ENCODE measurements around the gene AKNAD1.

Gene AKNAD1

DNA sequence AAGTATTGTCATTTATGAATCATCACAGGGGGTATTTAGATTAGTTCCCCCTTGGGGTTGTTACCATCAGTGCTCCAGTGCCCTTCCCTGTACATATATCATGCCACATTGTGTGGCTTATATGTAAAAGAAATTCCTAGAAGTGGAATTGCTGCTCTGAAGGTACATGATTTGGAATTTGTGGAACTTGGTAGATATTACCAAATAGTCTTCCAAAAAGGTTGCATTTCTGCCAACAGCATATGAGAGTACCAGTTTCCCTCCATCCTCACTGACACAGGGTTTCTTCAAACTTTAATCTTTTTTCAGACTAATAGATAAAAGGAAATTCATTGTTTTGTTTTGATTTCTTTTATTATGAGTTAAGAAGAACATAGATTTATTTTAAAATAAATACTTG lies 41.3 kb downstream of the AKNAD1 start:
- Histone ChIP-seq H3K4me3 (ENCODE audit: low read length in 2 of 2) (no peak overlapping the region), H3K9me3 (ENCODE audit: control insufficient read depth in 2 of 2, low read length in 2 of 2) (no peaks in the 10 kb centered on the region)

DNA sequence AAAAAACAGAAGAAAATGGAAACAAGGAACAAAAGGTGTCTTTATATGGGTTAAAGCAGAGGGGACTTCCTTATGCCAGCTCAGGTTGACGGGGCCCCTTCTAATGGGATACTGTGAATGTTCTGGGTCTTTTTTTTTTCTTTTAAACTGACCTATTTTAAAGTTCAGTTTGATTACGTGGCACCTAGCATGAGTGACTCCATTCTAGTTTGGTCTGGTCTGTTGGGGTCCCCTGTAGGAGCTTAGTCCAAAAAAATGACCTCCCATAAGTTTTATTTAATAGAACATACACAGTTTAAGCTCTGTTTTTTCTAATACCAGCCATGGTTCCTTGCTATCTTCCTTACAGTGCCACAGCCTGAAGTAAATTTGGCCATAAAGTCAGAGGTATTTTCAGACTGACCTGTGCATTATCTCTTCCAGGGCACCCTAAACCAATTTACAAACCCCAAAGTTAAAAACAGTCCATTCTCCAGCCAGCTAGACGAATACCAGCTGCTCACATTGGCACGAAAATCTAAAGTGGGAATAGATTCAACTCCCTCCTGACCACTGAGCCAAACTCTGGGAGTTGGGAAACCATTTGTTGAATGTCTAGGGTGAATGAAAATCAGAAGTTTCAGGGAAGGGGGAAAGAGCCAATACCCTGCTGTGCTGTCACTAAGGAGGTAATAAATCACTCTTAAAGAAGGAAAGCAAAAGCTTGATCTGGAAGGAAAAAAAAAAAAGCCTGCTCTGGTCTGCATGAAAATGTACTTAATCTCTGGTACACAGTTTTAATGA lies 42.4 kb downstream of the AKNAD1 start:
- H3K27ac ChIP-seq (ENCODE audit: low read depth in 2 of 2, low read length in 2 of 2), result peak overlapping the region in 1 of 2 donors; percentile 32
- H3K36me3 ChIP-seq (ENCODE audit: control insufficient read depth in 2 of 2, insufficient read depth in 2 of 2, low read length in 2 of 2), result peaks cover 4 to 7% of the 10 kb centered on the region in 2 donors
- H3K4me3 ChIP-seq (ENCODE audit: low read length in 2 of 2), result no peak overlapping the region
- no peaks in the 10 kb centered on the region for H3K9me3 ChIP-seq (ENCODE audit: control insufficient read depth in 2 of 2, low read length in 2 of 2)
- H3K9ac ChIP-seq (ENCODE audit: low read depth in 1 of 2, low read length in 2 of 2), result no peak overlapping the region
- no peaks in the 10 kb centered on the region for H3K27me3 ChIP-seq (ENCODE audit: control insufficient read depth in 2 of 2, insufficient read depth in 2 of 2, low read length in 2 of 2)
- H3K4me1 ChIP-seq (ENCODE audit: control insufficient read depth in 2 of 2, insufficient read depth in 2 of 2, low read length in 2 of 2), result peaks cover 8 to 16% of the 10 kb centered on the region in 2 donors

More for the DNA sequence above, 41.3 kb downstream of the AKNAD1 start:
- Histone ChIP-seq H3K4me1 (ENCODE audit: control insufficient read depth in 2 of 2, insufficient read depth in 2 of 2, low read length in 2 of 2) (peaks cover 8 to 16% of the 10 kb centered on the region in 2 donors), H3K27ac (ENCODE audit: low read depth in 2 of 2, low read length in 2 of 2) (peak overlapping the region; percentile 22 to 77), H3K27me3 (ENCODE audit: control insufficient read depth in 2 of 2, insufficient read depth in 2 of 2, low read length in 2 of 2) (no peaks in the 10 kb centered on the region), H3K36me3 (ENCODE audit: control insufficient read depth in 2 of 2, insufficient read depth in 2 of 2, low read length in 2 of 2) (peaks cover 0 to 2% of the 10 kb centered on the region in 2 donors), H3K9ac (ENCODE audit: low read depth in 1 of 2, low read length in 2 of 2) (no peak overlapping the region)

DNA sequence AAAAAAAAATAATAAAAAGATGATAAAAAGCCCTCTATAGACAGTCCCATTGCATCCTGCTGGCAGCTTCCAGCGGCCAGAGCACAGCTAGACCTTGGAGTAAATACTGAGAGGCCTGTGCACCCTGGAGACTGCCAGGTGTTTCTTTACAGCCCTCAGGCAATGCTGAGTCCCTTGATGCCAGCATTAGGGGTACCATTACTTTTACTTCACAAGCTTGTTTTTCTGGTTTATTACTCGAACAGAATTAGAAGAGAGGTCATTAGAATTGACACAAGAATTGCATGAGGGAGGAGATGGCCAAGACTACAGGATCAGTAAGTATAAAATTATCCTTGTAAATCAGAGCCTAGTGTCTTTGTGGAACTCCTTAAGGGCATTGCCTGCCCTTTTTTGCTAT lies 43.6 kb downstream of the AKNAD1 start:
- H3K4me1 ChIP-seq (ENCODE audit: control insufficient read depth in 2 of 2, insufficient read depth in 2 of 2, low read length in 2 of 2), result peaks cover 8 to 16% of the 10 kb centered on the region in 2 donors
- no peaks in the 10 kb centered on the region for H3K9me3 ChIP-seq (ENCODE audit: control insufficient read depth in 2 of 2, low read length in 2 of 2)

DNA sequence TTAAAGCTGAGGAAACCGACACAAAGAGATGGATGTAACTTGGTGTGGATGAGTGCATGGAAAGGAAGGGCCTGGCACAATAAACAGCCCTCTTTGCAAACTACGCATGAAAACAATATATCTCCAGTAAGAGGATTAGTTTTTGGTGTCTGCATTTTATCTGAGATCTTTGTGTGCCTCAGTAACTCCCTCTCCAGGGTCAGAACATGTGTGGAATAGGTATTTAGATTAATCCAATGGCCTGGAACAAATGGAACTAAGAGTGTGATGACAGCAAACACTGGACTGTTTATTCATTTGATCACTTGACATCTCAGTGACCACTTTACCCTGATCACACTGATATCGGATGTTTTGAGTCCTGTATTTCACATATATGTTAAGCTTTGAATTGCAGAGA lies 45.3 kb downstream of the AKNAD1 start:
- peaks cover 15% of the 10 kb centered on the region in 2 donors for H3K36me3 ChIP-seq (ENCODE audit: control insufficient read depth in 2 of 2, insufficient read depth in 2 of 2, low read length in 2 of 2)
- H3K27me3 ChIP-seq (ENCODE audit: control insufficient read depth in 2 of 2, insufficient read depth in 2 of 2, low read length in 2 of 2), result no peaks in the 10 kb centered on the region
- no peak overlapping the region for H3K27ac ChIP-seq (ENCODE audit: low read depth in 2 of 2, low read length in 2 of 2)
- H3K9me3 ChIP-seq (ENCODE audit: control insufficient read depth in 2 of 2, low read length in 2 of 2), result no peaks in the 10 kb centered on the region
- H3K4me1 ChIP-seq (ENCODE audit: control insufficient read depth in 2 of 2, insufficient read depth in 2 of 2, low read length in 2 of 2), result peaks cover 2 to 11% of the 10 kb centered on the region in 2 donors
- H3K9ac ChIP-seq (ENCODE audit: low read depth in 1 of 2, low read length in 2 of 2), result no peak overlapping the region
- no peak overlapping the region for H3K4me3 ChIP-seq (ENCODE audit: low read length in 2 of 2)

More for the DNA sequence above, 43.6 kb downstream of the AKNAD1 start:
- no peaks in the 10 kb centered on the region for H3K27me3 ChIP-seq (ENCODE audit: control insufficient read depth in 2 of 2, insufficient read depth in 2 of 2, low read length in 2 of 2)
- H3K9ac ChIP-seq (ENCODE audit: low read depth in 1 of 2, low read length in 2 of 2), result no peak overlapping the region
- H3K36me3 ChIP-seq (ENCODE audit: control insufficient read depth in 2 of 2, insufficient read depth in 2 of 2, low read length in 2 of 2), result peaks cover 10 to 12% of the 10 kb centered on the region in 2 donors
- H3K4me3 ChIP-seq (ENCODE audit: low read length in 2 of 2), result no peak overlapping the region
- H3K27ac ChIP-seq (ENCODE audit: low read depth in 2 of 2, low read length in 2 of 2), result no peak overlapping the region

DNA sequence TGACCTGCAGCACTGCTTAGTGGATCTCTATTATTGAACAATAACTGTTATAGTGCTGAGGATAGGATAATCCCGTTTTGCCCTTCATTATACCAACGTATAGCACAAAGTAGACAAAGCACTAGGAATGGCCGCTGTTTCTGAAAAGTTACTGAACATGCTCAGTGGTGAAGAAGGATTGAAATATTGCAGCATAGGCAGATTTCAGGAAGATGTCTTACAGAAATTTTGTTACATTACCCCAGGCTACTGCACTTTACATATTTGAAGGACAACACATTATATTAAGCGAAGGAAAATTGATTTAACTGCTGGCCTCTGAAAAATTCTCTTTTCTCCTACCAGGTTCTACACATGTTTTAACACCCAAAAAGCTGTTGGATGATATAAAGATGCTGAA lies 48.5 kb downstream of the AKNAD1 start:
- Histone ChIP-seq H3K36me3 (ENCODE audit: control insufficient read depth in 2 of 2, insufficient read depth in 2 of 2, low read length in 2 of 2) (peaks cover 28 to 37% of the 10 kb centered on the region in 2 donors), H3K4me1 (ENCODE audit: control insufficient read depth in 2 of 2, insufficient read depth in 2 of 2, low read length in 2 of 2) (no peaks in the 10 kb centered on the region), H3K9ac (ENCODE audit: low read depth in 1 of 2, low read length in 2 of 2) (no peak overlapping the region), H3K27me3 (ENCODE audit: control insufficient read depth in 2 of 2, insufficient read depth in 2 of 2, low read length in 2 of 2) (no peaks in the 10 kb centered on the region), H3K9me3 (ENCODE audit: control insufficient read depth in 2 of 2, low read length in 2 of 2) (no peaks in the 10 kb centered on the region), H3K27ac (ENCODE audit: low read depth in 2 of 2, low read length in 2 of 2) (no peak overlapping the region), H3K4me3 (ENCODE audit: low read length in 2 of 2) (no peak overlapping the region)

DNA sequence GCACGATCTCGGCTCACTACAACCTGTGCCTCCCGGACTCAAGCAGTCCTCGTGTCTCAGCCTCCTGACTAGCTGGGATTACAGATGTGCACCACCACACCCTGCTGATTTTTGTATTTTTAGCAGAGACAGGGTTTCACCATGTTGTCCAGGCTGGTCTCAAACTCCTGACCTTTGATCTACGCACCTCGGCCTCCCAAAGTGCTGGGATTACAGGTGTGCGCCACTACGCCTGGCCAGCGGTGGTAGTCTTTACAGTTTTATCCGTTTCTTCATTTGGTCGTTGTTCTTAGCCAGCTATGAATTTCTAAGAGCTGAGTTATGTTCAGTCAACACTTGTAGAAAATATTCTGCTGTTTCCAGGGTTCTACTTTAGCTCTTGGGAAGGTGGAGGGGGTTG lies 53.3 kb downstream of the AKNAD1 start:
- Histone ChIP-seq H3K27ac (ENCODE audit: low read depth in 2 of 2, low read length in 2 of 2) (no peak overlapping the region), H3K9me3 (ENCODE audit: control insufficient read depth in 2 of 2, low read length in 2 of 2) (no peaks in the 10 kb centered on the region), H3K9ac (ENCODE audit: low read depth in 1 of 2, low read length in 2 of 2) (no peak overlapping the region), H3K27me3 (ENCODE audit: control insufficient read depth in 2 of 2, insufficient read depth in 2 of 2, low read length in 2 of 2) (no peaks in the 10 kb centered on the region), H3K4me1 (ENCODE audit: control insufficient read depth in 2 of 2, insufficient read depth in 2 of 2, low read length in 2 of 2) (no peaks in the 10 kb centered on the region), H3K36me3 (ENCODE audit: control insufficient read depth in 2 of 2, insufficient read depth in 2 of 2, low read length in 2 of 2) (peaks cover 43% of the 10 kb centered on the region in 2 donors), H3K4me3 (ENCODE audit: low read length in 2 of 2) (no peak overlapping the region)

DNA sequence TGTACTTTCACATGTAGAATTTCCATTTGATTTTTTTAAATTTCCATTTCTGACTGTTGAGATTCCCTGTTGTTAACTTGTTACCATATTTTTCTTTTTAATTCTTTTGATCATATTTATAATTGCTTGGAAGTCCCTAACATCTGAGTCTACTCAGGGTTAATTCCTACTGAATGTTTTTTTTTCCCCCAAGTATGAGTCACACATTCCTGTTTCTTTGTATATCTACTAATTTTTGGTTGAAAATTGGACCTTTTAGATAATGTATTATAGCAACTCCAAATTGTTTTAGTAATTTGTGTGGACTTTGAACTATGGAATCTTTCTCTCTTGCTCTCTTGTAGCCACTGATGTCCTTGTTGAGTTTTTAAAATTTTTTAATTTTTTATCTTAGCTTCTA lies 55.8 kb downstream of the AKNAD1 start:
- peaks cover 35 to 49% of the 10 kb centered on the region in 2 donors for H3K36me3 ChIP-seq (ENCODE audit: control insufficient read depth in 2 of 2, insufficient read depth in 2 of 2, low read length in 2 of 2)
- no peak overlapping the region for H3K27ac ChIP-seq (ENCODE audit: low read depth in 2 of 2, low read length in 2 of 2)
- no peak overlapping the region for H3K4me3 ChIP-seq (ENCODE audit: low read length in 2 of 2)
- no peaks in the 10 kb centered on the region for H3K27me3 ChIP-seq (ENCODE audit: control insufficient read depth in 2 of 2, insufficient read depth in 2 of 2, low read length in 2 of 2)
- no peaks in the 10 kb centered on the region for H3K9me3 ChIP-seq (ENCODE audit: control insufficient read depth in 2 of 2, low read length in 2 of 2)
- H3K4me1 ChIP-seq (ENCODE audit: control insufficient read depth in 2 of 2, insufficient read depth in 2 of 2, low read length in 2 of 2), result no peaks in the 10 kb centered on the region
- H3K9ac ChIP-seq (ENCODE audit: low read depth in 1 of 2, low read length in 2 of 2), result no peak overlapping the region

DNA sequence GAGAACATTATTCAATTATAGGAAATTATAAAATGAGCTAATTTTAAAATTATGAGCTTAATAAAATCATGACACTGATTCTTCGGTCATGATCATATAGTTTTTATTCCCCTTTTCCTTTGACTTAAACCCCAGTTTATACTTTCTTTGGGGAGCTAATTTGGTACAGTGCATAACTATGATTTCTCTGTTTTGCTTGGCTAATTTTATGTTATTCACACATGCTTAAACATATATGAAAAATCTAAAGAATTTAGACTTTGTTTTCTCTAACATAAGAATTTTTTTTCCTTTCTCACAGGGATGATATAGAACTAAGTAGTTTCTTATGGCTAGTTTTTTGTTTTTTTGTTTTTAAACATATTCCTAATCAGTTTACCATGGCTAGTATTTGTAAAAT lies 57.9 kb downstream of the AKNAD1 start:
- no peaks in the 10 kb centered on the region for H3K4me1 ChIP-seq (ENCODE audit: control insufficient read depth in 2 of 2, insufficient read depth in 2 of 2, low read length in 2 of 2)
- no peak overlapping the region for H3K9ac ChIP-seq (ENCODE audit: low read depth in 1 of 2, low read length in 2 of 2)
- no peak overlapping the region for H3K27ac ChIP-seq (ENCODE audit: low read depth in 2 of 2, low read length in 2 of 2)
- no peaks in the 10 kb centered on the region for H3K9me3 ChIP-seq (ENCODE audit: control insufficient read depth in 2 of 2, low read length in 2 of 2)
- peaks cover 31 to 51% of the 10 kb centered on the region in 2 donors for H3K36me3 ChIP-seq (ENCODE audit: control insufficient read depth in 2 of 2, insufficient read depth in 2 of 2, low read length in 2 of 2)
- H3K27me3 ChIP-seq (ENCODE audit: control insufficient read depth in 2 of 2, insufficient read depth in 2 of 2, low read length in 2 of 2), result no peaks in the 10 kb centered on the region
- no peak overlapping the region for H3K4me3 ChIP-seq (ENCODE audit: low read length in 2 of 2)

DNA sequence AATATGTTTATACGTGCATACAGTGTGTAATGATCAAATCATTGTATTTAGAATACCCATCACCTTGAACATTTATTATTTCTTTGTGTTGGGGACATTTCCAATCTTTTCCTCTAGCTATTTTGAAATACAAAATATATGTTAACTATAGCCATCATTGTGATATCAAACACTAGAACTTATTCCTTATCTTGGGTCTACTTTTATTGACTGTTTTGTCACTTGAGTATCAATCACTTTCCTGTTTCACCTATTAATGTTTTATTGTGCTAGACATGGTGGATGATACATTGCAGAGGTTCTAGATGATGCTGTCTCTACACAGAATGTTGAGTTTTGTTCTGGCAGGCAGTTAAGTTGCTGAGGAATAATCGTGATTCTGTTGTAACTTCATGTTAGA lies 64.5 kb downstream of the AKNAD1 start:
- H3K9me3 ChIP-seq (ENCODE audit: control insufficient read depth in 2 of 2, low read length in 2 of 2), result no peaks in the 10 kb centered on the region
- peaks cover 22 to 30% of the 10 kb centered on the region in 2 donors for H3K36me3 ChIP-seq (ENCODE audit: control insufficient read depth in 2 of 2, insufficient read depth in 2 of 2, low read length in 2 of 2)
- H3K4me1 ChIP-seq (ENCODE audit: control insufficient read depth in 2 of 2, insufficient read depth in 2 of 2, low read length in 2 of 2), result no peaks in the 10 kb centered on the region
- no peaks in the 10 kb centered on the region for H3K27me3 ChIP-seq (ENCODE audit: control insufficient read depth in 2 of 2, insufficient read depth in 2 of 2, low read length in 2 of 2)
- no peak overlapping the region for H3K4me3 ChIP-seq (ENCODE audit: low read length in 2 of 2)
- H3K27ac ChIP-seq (ENCODE audit: low read depth in 2 of 2, low read length in 2 of 2), result no peak overlapping the region
- H3K9ac ChIP-seq (ENCODE audit: low read depth in 1 of 2, low read length in 2 of 2), result no peak overlapping the region

DNA sequence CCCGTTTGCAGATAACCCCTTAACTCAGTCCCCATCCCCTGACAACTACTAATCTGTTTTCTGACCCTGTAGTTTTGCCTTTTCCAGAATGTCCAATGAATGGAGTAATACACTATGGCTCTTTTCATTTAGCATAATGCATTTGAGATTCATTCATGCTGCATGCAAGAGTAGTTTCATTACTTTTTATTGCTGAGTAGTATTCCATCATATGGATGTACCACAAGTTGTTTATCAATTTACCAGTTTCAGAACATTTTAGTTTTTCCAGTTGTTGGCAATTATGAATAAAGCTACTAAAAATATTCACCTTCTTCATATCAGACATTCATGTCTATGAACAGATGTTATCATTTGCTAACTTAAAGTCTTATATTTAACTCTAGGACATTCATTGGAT lies 65.1 kb downstream of the AKNAD1 start:
- Histone ChIP-seq H3K27ac (ENCODE audit: low read depth in 2 of 2, low read length in 2 of 2) (no peak overlapping the region), H3K4me3 (ENCODE audit: low read length in 2 of 2) (no peak overlapping the region), H3K4me1 (ENCODE audit: control insufficient read depth in 2 of 2, insufficient read depth in 2 of 2, low read length in 2 of 2) (no peaks in the 10 kb centered on the region), H3K9me3 (ENCODE audit: control insufficient read depth in 2 of 2, low read length in 2 of 2) (no peaks in the 10 kb centered on the region), H3K36me3 (ENCODE audit: control insufficient read depth in 2 of 2, insufficient read depth in 2 of 2, low read length in 2 of 2) (peaks cover 22 to 24% of the 10 kb centered on the region in 2 donors), H3K27me3 (ENCODE audit: control insufficient read depth in 2 of 2, insufficient read depth in 2 of 2, low read length in 2 of 2) (no peaks in the 10 kb centered on the region), H3K9ac (ENCODE audit: low read depth in 1 of 2, low read length in 2 of 2) (no peak overlapping the region)

Data from mucosa of rectum (tissue), 2 donors.